ENCODE results near the gene SF3B1. TPM values are rescaled to one million over a fixed set of nuclear protein-coding genes. Genes with fewer than 3 reads are reported as not detected.

SF3B1 gene
- total and polyA plus RNA-seq, 7 donors, result 89.2 to 162 (median 136) TPM

DNA sequence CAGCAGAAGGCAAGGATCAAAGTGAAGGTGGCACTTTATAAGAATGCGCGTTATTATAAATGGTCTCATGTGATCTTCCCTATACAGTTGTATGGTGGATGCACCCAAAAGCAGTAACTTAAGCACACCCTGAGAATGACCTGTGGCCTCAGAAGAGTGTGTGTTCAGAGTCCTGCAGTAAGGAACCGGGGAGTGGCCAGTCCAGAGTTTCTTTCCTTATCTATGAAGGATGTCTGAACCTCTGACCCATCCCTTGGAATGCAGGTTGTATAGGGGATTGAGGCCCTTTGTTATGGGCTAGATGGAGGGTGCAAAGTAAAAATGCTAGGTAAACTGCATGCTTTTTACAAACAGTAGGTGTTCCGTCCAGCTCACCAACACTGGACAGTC, 80.7 kb downstream of the SF3B1 start:
- intact Hi-C loops (cut with DNase I), result no loop called here
- WGBS, 3 donors, result 94 to 97% (median 96%) methylated on average over 4 of the region's 4 CpGs
- H3K27me3 ChIP-seq (ENCODE audit: insufficient read depth in 3 of 3, low read length in 2 of 3), result no peaks in the 10 kb centered on the region

DNA sequence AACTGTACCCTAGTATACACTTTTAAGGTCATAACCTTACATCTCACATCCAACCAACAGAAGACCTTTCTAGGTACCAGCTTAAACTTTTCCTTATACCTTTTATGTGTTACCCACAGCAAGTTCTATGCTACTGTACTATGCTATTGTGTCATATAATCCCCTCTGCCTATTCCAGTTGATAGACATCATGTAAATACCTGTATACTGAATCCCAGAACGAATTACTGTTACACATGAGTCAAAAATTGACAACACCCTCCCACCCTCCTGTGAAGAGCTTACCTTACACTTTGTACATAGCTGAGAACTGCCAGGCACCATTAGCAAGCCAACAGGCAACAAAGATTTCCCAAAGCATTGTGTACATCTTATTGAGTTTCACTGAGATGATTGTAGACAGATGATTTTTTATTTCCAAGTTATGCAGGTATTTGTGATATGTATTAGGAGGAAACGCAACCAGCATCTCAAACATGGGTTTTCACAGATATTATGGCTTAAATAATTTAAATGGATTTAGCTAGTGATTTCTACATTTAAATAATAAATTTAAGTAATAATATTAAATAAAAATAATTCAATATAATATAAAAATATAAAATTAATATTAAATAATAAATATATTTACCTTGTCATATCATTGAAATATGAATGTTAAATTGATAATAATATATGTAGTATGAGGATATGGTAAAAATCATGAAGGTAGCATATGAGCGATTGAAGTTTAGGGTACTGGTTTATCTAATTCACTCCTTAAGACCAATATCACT, 81.2 kb downstream of the SF3B1 start:
- WGBS, 3 donors, result 71 to 87% (median 76%) methylated on average over 3 of the region's 3 CpGs

More for the DNA sequence above, 80.7 kb downstream of the SF3B1 start:
- Histone ChIP-seq H3K4me1 (no peaks in the 10 kb centered on the region), H3K4me3 (no peak overlapping the region), H3K27ac (no peak overlapping the region), H3K9me3 (no peaks in the 10 kb centered on the region), H3K36me3 (ENCODE audit: insufficient read depth in 1 of 2, low read depth in 1 of 2) (no peaks in the 10 kb centered on the region)
- DNase-seq (no peak), ATAC-seq (no peak)
- TF ChIP-seq, protein P1, sequence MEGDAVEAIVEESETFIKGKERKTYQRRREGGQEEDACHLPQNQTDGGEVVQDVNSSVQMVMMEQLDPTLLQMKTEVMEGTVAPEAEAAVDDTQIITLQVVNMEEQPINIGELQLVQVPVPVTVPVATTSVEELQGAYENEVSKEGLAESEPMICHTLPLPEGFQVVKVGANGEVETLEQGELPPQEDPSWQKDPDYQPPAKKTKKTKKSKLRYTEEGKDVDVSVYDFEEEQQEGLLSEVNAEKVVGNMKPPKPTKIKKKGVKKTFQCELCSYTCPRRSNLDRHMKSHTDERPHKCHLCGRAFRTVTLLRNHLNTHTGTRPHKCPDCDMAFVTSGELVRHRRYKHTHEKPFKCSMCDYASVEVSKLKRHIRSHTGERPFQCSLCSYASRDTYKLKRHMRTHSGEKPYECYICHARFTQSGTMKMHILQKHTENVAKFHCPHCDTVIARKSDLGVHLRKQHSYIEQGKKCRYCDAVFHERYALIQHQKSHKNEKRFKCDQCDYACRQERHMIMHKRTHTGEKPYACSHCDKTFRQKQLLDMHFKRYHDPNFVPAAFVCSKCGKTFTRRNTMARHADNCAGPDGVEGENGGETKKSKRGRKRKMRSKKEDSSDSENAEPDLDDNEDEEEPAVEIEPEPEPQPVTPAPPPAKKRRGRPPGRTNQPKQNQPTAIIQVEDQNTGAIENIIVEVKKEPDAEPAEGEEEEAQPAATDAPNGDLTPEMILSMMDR (IDR thresholded peaks at IDR 0.05), result no peak

DNA sequence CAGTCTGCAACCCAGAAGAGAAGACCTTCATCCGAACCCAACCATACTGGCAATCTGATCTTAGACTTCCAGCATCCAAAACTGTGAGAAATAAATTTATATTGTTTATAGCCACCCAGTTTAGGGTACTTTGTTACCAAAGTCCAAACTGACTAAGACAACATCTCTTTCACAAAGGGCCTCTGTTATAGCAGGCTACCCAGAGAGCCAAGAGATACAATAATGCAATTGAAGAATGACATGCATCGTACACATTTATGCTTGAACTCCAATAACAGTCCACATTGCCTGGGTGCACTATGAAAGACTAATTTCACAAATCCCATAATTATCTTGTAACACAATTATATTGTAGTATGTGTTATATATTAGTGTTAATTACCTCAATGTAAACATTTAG, 85.1 kb downstream of the SF3B1 start:
- WGBS, 3 donors, result 91 to 95% (median 92%) methylated on average over 2 of the region's 2 CpGs
- intact Hi-C loops (cut with DNase I), result no loop called here

More for the DNA sequence above, 81.2 kb downstream of the SF3B1 start:
- no peaks in the 10 kb centered on the region for H3K27me3 ChIP-seq (ENCODE audit: insufficient read depth in 3 of 3, low read length in 2 of 3)
- TF ChIP-seq, protein P1 (IDR thresholded peaks at IDR 0.05), result no peak
- H3K4me1 ChIP-seq, result no peaks in the 10 kb centered on the region
- no peak for ATAC-seq
- intact Hi-C loops (cut with DNase I), result no loop called here
- no peak overlapping the region for H3K27ac ChIP-seq
- no peak for DNase-seq
- no peaks in the 10 kb centered on the region for H3K36me3 ChIP-seq (ENCODE audit: insufficient read depth in 1 of 2, low read depth in 1 of 2)
- H3K4me3 ChIP-seq, result no peak overlapping the region
- no peaks in the 10 kb centered on the region for H3K9me3 ChIP-seq

DNA sequence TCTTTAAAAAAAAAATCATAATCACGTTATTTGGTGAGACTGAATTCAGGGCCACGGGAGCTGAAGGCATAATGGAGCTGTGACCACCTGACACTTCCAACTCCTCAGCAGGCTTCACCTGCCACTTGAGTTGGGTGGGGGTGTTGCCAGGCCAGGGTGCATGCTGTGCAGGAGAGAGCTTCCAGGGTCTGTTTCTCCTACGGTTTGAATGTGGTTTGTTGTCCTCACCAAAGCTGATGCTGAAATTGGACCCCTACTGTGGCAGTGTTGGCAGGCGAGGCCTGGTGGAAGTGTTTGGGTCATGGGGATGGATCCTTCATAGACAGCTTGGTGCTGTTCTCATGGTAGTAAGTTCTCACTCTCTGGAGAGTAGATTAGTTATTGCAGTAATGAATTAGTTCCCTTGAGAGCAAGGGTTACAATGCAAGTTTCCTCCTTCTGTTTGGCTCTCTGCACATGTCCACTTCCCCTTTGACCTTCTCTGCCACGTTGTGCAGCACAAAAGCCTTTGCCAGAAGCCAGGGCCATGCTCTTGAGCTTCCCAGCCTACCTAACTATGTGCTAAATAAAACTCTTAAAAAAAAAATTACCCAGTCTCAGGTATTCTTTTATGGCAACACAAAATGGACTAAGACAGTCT, 86.0 kb downstream of the SF3B1 start:
- Histone ChIP-seq H3K4me1 (no peaks in the 10 kb centered on the region), H3K9me3 (no peaks in the 10 kb centered on the region), H3K27ac (no peak overlapping the region), H3K36me3 (ENCODE audit: insufficient read depth in 1 of 2, low read depth in 1 of 2) (no peaks in the 10 kb centered on the region), H3K4me3 (no peak overlapping the region), H3K27me3 (ENCODE audit: insufficient read depth in 3 of 3, low read length in 2 of 3) (no peaks in the 10 kb centered on the region)
- DNase-seq (no peak), ATAC-seq (no peak)
- 54 to 68% (median 60%) methylated on average over 5 of the region's 5 CpGs for WGBS, 3 donors
- intact Hi-C loops (cut with DNase I), result no loop called here
- TF ChIP-seq, protein P1 (IDR thresholded peaks at IDR 0.05), result no peak

More for the DNA sequence above, 85.1 kb downstream of the SF3B1 start:
- H3K36me3 ChIP-seq (ENCODE audit: insufficient read depth in 1 of 2, low read depth in 1 of 2), result no peaks in the 10 kb centered on the region
- no peaks in the 10 kb centered on the region for H3K4me1 ChIP-seq
- H3K4me3 ChIP-seq, result no peak overlapping the region
- ATAC-seq (no peak), DNase-seq (no peak)
- no peak overlapping the region for H3K27ac ChIP-seq
- no peaks in the 10 kb centered on the region for H3K9me3 ChIP-seq
- TF ChIP-seq, protein P1 (IDR thresholded peaks at IDR 0.05), result no peak
- H3K27me3 ChIP-seq (ENCODE audit: insufficient read depth in 3 of 3, low read length in 2 of 3), result no peaks in the 10 kb centered on the region
